HS-27A (cell line): ENCODE data around the gene BMP10.

ENCODE experiments used
- DNase-seq: peaks from one replicate; pipeline ENCODE4 v3.0.0-alpha.2; 2012; ENCODE audit warnings: low read depth, missing footprints

Gene BMP10, protein sequence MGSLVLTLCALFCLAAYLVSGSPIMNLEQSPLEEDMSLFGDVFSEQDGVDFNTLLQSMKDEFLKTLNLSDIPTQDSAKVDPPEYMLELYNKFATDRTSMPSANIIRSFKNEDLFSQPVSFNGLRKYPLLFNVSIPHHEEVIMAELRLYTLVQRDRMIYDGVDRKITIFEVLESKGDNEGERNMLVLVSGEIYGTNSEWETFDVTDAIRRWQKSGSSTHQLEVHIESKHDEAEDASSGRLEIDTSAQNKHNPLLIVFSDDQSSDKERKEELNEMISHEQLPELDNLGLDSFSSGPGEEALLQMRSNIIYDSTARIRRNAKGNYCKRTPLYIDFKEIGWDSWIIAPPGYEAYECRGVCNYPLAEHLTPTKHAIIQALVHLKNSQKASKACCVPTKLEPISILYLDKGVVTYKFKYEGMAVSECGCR

DNA sequence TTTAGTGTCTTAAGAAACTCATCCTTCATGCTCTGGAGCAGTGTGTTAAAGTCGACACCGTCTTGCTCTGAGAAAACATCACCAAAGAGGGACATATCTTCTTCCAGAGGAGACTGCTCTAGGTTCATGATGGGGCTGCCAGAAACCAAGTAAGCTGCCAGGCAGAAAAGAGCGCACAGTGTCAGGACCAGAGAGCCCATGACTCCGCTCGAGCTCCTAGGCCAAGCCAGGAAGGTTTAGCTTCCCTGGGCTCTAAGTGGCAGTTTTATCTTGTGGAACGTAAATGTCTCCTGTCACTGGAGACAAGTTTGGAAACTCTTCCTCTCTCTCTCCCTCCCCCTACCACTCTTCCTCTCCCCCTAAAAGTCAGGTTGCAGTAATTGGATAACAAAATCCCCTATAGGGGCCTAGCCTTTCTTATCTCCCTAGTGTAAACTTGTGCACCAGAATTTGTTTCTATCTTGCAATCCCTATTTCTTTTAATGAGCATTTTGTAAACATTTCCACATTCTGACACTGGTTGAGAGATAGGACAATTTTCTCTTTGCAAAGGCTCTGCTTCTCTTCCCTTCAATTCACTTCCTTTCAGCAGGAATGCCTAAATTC, at the start of gene BMP10:
Gene BMP10, minus strand, starts transcription at position 239 of the 606 bp plus-strand sequence. Its CDS starts 39 bp downstream, at position 200.
- no peak for DNase-seq

DNA sequence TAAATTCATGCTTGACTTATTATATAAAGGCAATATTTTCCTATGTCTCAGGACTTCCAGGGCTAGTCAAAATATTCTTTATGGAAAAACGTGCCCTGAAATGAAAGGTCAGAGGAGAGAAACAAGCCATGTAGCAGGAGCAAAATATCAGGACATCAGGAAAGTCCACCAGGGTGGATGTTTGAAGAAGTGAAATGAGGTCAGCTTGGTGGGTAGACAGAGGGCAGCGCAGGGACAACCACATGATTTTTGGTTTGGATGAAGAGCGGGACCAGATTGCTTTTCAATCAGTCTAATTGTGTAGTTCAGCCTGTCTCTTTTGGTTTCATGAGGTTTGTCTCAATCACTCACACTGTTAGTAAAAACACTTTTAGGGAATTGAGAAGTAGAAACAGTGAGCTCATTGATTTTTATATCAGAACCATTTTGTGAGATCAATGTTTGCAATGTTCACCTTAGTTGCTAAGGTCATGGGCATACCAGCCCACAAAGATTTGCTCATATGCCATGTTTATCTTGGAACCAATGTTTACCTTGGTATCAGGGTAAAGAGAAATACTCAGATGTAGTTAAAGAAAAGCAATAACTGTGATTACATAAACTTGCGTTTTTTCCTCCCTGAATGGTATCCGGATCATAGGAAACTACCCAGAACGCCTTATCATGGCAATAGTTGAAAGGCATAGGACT, 49.4 kb upstream of the BMP10 start:
- no peak for DNase-seq

DNA sequence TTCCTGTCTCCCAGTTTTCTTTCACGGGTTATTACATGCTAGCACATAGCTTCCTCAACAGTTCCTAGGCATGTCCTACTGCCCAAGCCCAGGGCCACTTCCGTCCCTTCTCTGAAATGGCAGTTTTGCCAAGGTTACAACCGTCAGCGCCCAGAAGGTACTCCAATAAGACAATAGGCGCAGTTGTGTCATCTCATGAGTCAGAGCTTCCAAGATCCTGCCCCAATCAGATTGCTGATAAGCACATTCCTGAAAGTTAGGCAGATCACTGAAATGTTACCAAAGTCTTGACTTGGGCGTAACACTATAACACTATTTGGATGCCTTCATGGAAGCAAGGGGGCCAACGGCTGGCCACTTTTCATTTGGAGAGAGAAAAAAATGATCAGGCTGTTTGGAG, 47.3 kb upstream of the BMP10 start:
- DNase-seq, result no peak

DNA sequence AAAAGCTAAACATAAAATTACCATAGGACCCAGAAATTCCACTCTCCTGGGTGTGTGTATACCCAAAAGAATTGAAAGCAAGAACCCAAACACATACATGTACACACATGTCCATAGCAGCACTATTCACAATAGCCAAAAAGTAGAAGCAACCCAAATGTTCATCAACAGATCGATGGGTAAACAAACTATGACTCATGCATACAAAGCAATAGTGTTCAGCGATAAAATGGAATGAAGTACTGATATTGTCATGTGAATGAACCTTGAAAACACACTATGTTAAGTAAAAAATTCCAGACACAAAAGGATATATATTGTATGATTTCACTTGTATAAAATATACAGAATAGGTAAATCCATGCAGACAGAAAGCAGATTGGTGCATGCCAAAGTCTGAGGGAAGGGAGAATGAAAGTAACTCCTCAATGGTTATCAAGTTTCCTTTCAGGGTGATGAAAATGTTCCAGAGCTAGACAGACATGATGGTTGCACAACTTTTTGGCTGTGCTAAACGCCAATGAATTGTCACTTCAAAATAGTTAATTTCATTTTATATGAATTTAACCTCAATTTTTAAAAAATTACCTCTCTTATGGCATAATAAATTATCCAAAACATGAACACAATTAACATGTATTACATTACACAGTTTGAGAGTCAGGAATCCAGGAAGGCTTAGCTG, 46.0 kb upstream of the BMP10 start:
- no peak for DNase-seq

DNA sequence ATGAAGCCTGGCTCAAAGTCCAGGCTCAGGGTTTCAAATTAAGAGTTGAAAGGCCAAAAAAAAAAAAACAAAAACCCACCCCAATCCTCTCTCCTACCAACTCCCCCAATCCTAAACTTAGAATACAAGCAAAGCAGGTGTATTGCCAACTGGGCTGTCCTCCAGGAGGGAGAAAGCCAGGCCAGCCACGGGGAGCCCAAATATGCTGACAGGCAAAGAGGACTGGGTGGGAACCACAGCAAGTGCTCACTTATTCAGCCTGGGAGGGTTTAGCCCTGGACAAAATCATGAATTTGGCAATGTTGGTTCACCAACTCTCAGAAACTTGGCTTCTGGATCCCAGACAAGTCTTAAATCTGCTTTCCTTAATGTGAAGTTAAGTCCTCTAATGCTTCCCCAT, 45.0 kb upstream of the BMP10 start:
- DNase-seq, result no peak

DNA sequence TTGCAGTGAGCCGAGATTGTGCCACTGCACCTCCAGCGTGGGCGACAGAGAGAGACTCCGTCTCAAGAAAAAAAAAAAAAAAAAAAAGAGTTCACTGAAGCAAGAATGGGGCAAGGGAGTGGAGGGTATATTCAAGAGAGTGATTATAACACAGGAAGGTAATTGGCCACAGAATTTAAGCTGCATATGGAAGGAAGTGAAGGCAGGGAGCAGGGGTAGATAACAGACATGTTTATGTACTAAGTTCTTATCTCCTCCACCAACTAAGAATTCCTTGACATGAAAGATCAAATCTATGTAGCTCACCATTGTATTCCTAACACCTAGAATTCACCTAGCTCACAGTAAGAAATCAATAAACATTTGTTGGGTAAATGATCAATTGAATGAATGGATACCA, 44.2 kb upstream of the BMP10 start:
- DNase-seq, result no peak

DNA sequence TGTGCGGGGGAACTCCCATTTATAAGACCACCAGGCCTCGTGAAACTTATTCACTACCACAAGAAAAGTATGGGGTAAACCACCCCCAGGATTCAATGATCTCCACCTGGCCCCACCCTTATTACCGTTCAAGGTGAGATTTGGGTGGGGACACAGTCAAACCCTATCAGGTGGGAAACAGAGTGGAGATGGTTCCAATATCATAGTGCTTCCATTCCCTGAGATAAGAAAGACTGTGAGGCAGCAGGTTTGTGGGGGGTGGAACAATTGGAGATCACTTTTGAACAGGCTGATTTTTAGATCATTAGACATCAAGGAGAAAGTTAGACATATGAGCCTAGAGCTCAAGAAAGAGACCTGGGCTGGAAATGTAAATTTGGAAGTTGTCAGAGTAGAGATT, 42.2 kb upstream of the BMP10 start:
- no peak for DNase-seq

DNA sequence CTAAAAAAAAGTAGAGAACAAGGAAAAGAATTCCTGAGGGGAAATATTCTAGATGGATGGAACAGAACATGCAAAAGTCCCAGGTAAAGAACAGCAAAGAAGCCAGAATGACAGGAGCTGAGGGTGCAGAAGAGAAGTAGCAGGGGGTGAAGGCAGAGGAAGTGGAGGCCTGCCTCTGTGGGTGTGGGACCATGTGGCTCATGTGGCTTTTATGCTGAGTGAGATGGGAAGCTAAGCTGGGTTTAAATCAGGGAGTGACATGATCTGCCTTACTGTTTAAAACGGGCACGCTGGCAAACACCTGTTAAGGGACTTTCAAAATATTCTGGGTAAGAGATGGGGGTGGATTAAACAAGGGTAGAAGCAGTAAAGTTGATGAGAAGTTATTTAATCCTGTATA, 41.5 kb upstream of the BMP10 start:
- no peak for DNase-seq

DNA sequence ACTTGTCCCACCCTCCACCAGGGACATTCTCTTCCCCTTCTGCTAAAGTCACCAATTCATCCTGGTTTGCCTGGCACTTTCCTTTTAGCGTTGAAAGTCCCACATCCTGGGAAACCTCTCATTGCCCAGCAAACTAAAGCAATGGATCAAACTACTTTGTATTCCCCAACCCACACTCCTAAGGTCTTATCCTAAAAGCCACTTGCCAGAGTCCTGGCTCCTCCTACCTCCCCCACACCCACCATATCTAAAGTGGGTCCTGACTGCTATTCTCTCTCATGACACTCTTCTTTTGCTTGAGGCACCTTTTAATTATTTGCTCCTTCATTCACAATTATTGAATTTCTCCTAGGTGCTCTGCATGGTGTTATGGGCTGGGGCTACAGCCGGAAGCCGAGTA, 40.9 kb upstream of the BMP10 start:
- no peak for DNase-seq

DNA sequence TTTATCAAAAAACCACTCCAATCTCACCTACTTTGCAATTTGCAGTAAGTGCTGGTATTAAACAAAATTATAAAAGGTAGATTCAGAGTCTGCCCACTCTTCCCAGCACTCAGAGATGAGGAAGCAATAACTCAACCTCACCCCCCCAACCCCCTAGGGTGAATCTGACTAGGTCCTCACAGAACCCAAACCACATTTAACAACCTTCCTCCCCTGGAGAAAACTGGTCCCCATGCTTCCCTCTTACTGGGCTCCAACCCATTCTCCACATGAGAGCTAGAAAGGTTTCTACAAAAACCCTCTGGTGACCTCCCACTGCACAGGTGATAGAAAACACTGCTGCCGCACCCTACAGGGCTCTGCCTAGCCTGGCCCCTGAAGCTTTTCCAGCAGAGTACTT, 40.5 kb upstream of the BMP10 start:
- DNase-seq, result no peak

DNA sequence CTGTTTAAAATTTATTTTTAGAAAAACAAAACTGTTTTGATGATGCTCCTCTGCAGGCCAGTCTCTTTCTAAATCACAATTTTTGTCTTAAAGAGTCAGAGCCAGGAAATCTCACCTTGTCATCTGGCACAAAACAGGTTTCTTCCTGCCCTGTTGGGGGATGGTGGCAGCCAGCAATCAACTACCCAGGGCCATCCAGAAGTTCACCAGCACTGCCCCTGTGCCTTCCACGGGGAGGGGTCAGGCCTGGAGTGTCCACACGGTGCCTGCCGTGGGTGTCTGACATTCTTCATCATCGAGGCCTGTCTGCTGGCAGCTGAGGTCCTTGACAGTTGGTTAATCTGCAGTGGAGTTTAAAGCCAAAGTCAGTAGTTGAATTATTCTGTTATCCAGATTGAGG, 40.0 kb upstream of the BMP10 start:
- no peak for DNase-seq

DNA sequence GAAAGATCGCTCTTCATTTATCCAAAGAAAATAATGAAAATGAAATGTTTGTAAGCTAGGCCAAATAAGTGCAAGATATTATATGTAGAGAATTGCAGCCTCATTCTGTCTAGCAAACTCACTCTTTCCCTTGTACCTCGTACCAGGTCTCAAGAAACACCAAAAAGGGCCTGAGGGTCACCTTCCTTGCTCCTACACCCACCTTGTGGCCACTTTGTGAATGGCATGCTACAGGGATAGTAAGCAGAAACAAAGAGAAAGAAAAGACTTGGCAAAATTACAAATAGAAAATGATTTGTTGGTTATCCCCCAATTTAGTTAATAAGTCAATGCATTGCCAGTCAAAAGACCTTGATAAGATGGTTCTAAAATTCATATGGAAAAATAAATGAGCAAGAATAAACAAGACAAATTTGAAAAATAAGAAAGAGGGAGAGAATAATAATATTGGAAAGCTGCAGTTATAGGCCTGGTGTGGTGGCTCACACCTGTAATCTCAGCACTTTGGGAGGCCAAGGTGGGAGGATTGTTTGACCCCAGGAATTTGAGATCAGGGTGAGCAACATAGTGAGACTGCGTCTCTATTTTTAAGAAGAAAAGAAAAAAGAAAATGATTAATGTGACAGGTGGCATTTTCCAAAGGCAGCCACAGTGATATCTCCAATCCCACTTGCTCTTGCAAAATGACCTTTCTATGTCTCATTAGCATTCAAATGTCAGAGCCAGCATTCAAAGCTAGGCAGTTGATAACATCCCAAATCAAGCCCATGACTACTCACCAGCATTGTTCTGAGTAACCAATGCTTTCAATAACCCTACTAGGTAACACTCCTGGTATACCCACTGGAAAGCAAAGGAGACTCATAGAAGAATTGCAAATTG, 38.8 kb upstream of the BMP10 start:
- no peak for DNase-seq

DNA sequence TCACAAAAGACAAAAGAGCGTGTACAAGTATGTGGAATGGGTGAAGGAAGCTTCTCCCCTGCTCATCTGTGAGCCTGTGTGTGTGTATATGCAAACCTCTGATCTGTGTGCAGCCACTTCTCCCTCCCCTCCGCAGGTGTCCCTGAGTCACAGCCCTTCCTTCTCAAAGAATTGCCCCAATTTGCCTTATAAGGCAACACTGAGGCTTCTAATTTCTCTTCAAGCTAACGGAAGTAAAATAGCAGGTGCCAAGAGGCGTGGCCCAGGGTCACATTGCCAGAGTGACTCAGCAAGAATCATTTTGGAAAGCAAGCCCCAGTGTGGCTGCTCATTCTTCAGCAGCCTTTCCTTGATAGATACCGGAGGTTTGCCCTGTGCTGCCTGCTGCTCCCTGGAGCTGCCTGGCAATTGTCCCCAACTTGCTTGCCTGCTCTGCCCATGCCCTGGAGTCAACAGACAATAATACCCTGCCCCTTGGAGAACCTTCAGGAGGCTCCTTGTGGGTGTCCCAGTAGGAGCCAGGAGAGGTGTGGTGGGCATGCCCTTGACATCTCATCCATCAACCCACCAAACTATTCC, 37.3 kb upstream of the BMP10 start:
- peak; percentile 86 for DNase-seq

DNA sequence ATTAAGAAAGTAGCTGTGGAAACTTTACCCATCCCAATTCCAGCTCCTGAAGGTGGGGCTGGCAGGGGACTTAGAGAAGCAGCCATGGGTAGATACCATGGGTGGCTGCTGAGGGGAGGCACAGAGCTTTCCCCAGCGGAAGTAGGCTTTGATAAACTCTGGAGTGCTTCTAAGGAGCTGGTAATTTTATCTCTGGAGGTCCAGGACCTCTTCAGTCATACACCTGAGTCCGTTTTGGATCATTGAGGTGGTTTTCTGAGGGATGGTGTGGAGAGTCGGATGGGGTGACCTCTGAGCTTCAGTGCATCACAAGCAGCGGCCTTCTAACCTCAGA, 36.7 kb upstream of the BMP10 start:
- DNase-seq, result no peak

DNA sequence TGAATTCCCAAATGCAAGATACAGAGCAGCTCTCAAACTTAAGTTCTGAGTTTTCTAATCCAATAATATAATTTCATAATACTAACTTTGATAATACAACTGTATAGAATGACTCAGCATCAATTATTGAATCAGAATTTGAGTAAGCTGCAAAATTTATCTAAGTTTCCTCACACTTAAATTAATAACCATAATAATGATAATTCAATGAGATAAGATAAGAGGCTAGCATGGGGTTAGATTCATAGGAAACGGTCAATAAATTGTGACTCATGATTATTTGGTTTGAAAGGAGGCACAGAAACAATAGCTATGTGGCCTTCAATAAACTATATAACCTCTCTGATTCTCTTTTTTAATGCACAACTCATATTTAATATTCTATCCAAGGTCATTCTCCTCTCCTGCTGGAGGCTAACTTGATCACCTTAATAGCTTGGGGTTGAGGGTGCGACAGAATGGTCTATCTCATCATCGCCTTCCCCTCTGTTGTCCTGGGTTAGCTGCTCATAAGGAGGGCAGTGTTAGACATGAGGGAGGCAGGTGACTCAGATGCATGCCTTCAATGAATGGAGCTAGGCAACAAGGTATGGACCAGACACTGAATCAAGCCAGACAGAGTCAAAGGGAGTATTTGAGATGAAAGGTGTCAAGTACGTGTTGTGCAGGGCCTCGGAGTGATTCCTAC, 36.2 kb upstream of the BMP10 start:
- no peak for DNase-seq

DNA sequence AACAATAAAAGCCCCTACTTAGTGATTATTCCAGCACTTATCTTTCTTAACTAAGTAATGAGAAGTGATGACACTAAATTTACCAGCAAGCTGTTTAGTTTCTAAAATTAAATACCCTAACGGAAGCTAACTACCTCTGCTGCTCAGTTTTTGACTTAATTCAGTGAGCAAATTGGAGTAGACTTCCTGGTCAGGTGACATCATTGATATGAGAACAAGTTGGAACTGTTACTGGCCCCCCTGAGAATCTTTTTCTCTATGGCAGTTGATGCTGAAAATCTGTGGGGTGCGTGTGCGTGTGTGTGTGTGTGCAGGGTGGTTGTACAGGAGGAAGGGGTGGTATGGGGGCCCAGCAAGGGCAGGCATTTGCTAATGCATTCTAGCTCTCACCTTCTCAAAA, 35.5 kb upstream of the BMP10 start:
- DNase-seq, result no peak

DNA sequence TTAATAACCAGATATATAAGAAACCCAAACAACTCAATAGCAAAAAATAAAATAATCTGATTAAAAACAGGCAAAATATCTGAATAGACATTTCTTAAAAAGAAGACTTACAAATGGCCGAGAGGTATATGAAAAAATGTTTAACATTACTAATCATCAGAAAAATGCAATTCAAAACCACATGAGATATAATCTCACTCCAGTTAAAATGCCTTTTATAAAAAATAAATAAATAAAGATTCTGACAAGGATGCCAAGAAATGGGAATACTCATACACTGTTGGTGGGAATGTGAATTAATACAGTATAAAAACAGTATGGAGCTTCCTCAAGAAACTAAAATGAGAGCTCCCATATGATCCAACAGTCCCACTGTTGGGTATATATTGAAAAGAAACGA, 33.9 kb upstream of the BMP10 start:
- DNase-seq, result no peak

DNA sequence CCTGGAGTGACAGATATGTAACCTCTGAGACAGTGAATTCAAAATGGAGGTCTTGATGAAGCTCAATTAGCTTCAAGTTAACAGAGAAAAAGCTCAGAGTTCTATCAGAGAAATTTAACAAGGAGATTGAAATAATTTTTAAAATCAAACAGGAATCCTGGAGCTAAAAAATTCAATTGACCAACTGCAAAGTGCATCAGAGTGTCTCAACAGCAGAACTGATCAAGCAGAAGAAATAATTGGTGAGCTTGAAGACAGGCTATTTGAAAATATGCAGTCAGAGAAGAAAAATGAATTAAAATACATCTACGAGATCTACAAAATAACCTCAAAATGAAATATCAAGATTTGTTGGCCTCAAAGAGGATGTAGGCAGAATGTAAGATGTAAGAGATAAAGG, 30.4 kb upstream of the BMP10 start:
- DNase-seq, result no peak

DNA sequence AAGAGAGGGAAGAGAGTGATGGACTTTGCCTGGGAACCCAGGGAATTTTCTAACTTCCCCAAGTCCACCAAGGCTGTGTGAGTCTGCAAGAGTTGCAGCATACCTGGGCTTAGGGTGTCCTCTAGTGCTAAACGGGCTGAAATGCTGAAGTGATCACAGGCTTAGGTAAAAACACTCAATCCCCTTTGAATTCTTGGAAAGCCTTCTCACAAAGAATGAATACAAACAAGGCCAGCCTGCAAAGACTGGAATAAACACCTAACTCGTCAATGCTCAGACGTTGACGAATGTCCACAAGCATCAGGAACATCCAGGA, 30.0 kb upstream of the BMP10 start:
- DNase-seq, result no peak

DNA sequence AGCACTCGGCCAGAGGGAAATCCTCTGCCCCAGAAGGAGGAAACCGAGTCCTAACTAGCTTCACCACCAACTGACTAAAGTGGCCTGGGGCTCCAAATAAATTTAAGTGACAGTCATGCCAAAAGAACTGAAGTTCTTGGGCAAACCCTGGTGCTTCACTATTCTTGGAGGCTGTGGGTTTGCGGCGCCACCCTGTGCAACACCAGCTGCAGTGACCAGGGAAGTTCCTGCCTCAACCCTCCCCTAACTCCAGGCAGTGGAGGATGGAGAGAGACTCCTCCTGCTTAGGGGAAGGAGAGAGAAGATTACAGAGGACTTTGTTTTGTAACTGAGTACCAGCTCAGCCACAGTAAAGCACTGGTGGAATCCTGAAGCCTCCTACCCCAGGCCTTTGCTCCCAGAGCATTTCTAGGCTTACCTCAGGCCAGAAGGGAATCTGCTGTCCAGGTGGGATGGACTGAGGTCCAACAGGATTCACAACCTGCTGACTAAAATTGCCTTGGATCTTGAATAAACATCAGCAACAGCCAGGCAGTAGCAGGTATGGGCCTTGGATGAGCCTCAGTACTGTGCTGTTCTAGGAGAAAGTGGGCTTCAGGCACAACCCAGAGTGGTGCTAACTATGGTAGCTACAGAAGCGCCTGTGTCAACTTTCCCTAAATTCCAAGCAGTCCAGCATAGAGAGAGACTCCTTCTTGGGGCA, 29.4 kb upstream of the BMP10 start:
- DNase-seq, result no peak
